ENCODE data around the gene MAP2K5.

GRCh38 chr15:67777773-67778172, 235.3 kb downstream of the MAP2K5 start:
- no peak for TF ChIP-seq CTCF (IDR thresholded peaks at IDR 0.05)
- TF ChIP-seq POLR2A (IDR thresholded peaks at IDR 0.05), result no peak

Measured in uterus (tissue), 2 donors.